GM12892 (cell line): ENCODE data around the gene BCORL1.

Experiments
- POLR2A ChIP-seq: IDR thresholded peaks from 2 replicates; pipeline ENCODE4 v1.6.1; 2011; ENCODE audit warnings: low read depth, low read length, control low read depth
- POLR2AphosphoS5 ChIP-seq: IDR thresholded peaks from 2 replicates; pipeline ENCODE4 v1.6.1; 2011; ENCODE audit warnings: low read depth, low read length, control low read depth

DNA sequence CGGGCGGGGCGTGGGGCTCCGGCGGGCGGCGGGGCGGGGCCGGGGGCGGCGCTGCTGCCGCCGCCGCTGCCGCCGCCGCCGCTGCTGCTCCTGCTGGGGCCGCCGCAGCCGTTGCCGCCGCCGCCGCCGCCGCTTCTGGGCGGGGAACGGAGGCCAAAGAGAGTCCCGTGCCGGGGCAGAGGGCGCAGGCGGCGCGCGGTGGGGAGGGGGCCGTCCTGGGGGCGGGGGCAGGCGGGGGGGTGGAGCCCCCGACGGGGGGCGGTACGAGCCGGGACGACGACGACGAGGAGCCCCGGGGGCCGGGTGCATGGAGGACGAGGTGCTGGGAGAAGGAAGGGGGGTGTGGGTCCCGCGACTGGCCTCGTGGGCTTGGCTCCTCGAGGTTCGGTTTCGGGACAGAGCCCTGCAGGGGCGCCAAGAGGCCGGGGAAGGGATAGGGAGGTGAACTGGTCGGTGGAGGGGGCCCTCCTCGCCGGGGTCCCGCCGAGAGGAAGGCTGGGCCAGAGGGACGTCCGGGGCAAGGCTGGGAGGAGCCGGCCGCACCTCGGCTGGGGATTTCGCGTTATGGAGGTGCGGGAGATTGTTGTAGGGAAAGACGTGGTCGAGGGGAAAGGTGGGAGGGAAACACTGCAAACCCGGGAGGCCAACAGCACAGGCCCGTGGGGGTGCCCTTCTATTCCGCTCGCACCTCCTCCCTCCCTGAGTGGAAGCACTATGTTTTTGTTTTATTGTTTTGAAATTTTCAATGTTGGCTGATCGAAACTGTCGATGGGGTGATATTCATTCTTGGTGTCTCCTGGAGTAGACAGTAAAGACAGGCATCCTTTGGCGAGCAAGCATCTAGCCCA, 1.9 kb downstream of the BCORL1 start:
- TF ChIP-seq POLR2AphosphoS5: no peak
- no peak for TF ChIP-seq POLR2A
